Parathyroid adenoma (tissue), 2 donors: Measurements from ENCODE around the gene BCDIN3D.

ENCODE experiments used
- H2AFZ ChIP-seq: fragments of 300-600 bp; sonication (generic); one replicate; pipeline ENCODE4 v1.7.0; 2017; ENCODE audit warnings: antibody characterized with exemption, mild to moderate bottlenecking
- H3K27ac ChIP-seq: fragments of 300-600 bp; sonication (generic); one replicate; pipeline ENCODE4 v1.7.0; 2017
- H3K27me3 ChIP-seq: fragments of 300-600 bp; sonication (generic); one replicate; pipeline ENCODE4 v1.7.0; 2017; ENCODE audit warnings: low read length; ENCODE audit not compliant: control insufficient read depth, insufficient read depth
- H3K36me3 ChIP-seq: fragments of 300-600 bp; sonication (generic); one replicate; pipeline ENCODE4 v1.7.0; 2017; ENCODE audit warnings: low read length; ENCODE audit not compliant: control insufficient read depth, insufficient read depth
- H3K4me1 ChIP-seq: fragments of 300-600 bp; sonication (generic); one replicate; pipeline ENCODE4 v1.7.0; 2017; ENCODE audit warnings: control low read depth
- H3K4me2 ChIP-seq: fragments of 300-600 bp; sonication (generic); one replicate; pipeline ENCODE4 v1.7.0; 2017; ENCODE audit warnings: low read length
- H3K4me3 ChIP-seq: fragments of 300-600 bp; sonication (generic); one replicate; pipeline ENCODE4 v1.7.0; 2017; ENCODE audit warnings: low read depth, low read length
- H3K79me2 ChIP-seq: fragments of 300-600 bp; sonication (generic); one replicate; pipeline ENCODE4 v1.7.0; 2017; ENCODE audit warnings: control low read depth
- H3K9ac ChIP-seq: fragments of 300-600 bp; sonication (generic); one replicate; pipeline ENCODE4 v1.7.0; 2017; ENCODE audit warnings: mild to moderate bottlenecking
- H3K9me3 ChIP-seq: fragments of 300-600 bp; sonication (generic); one replicate; pipeline ENCODE4 v1.7.0; 2017; ENCODE audit warnings: low read length; ENCODE audit not compliant: control insufficient read depth
- TF ChIP-seq, protein P1 (sequence below): fragments of 300-600 bp; sonication (generic); IDR thresholded peaks from one replicate; pipeline ENCODE4 v1.7.0; 2017; ENCODE audit warnings: antibody characterized with exemption, mild to moderate bottlenecking
- donor health status: primary hyperparathyroidism.

BCDIN3D gene

DNA sequence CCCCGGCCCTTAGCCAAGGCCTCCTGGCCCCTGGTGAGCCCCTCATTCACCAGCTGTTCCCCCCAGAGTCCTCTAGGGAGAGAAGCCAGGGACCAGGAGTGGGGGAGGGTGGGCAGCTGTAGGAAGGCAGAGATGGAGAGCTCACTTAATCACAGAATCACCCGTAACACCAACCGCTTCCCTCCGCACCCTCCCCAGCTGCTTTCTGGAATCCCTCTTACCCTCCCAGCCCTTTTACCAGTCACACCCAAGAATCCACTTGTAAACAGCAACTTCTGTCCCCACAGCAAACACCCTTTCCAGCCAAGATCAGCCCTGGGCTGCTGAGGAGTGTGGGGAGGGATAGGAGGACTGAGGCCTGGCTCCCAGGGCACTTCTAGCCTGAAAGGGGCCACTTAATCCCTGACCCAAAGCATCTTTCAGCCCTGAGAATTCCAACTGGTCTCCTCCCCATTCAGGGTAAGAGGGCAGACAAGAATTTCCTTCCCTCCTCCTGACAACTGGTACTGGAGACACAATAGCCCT lies 33.5 kb downstream of the BCDIN3D start:
- Histone ChIP-seq H2AFZ (no peak overlapping the region), H3K27ac (peak overlapping the region; percentile 42), H3K9me3 (no peaks in the 10 kb centered on the region), H3K36me3 (no peaks in the 10 kb centered on the region), H3K27me3 (no peaks in the 10 kb centered on the region), H3K4me2 (no peak overlapping the region), H3K79me2 (peaks cover 18% of the 10 kb centered on the region), H3K9ac (no peak overlapping the region), H3K4me1 (no peaks in the 10 kb centered on the region), H3K4me3 (no peak overlapping the region)
- TF ChIP-seq, protein P1, sequence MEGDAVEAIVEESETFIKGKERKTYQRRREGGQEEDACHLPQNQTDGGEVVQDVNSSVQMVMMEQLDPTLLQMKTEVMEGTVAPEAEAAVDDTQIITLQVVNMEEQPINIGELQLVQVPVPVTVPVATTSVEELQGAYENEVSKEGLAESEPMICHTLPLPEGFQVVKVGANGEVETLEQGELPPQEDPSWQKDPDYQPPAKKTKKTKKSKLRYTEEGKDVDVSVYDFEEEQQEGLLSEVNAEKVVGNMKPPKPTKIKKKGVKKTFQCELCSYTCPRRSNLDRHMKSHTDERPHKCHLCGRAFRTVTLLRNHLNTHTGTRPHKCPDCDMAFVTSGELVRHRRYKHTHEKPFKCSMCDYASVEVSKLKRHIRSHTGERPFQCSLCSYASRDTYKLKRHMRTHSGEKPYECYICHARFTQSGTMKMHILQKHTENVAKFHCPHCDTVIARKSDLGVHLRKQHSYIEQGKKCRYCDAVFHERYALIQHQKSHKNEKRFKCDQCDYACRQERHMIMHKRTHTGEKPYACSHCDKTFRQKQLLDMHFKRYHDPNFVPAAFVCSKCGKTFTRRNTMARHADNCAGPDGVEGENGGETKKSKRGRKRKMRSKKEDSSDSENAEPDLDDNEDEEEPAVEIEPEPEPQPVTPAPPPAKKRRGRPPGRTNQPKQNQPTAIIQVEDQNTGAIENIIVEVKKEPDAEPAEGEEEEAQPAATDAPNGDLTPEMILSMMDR = no peak

DNA sequence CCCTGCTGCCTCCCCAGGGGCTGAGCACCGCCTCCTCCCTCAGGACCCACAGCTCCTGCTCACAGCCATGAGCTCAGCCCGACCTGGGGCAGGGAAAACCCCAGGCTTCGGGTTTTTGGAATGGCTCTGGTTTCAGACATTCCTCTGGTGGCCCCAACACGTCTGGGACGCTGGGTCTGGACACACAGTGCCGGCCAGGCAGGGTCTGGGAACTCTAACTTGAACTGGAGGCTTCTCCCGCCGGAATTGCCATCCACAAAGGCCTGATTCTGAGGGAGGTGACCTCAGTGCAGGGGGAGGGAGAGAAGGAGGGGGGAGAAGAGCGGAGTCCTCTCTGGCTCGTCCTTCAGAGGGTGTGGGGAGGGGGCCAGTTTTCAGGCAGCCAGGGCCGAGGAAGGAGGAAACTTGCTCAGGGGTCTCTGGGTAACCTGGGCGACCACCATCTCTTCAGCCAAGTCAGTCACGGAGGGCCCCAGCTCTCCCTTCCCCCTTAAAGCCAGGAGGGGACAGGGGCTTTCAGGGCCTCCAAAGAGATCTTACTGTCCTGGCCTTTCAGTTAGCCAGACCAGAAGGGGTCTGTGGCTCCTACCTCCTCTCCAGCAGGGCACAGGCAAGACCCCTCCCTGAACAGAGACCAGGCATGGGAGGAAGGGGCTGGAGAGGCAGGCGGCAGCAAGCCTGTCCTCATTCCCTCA lies 34.1 kb downstream of the BCDIN3D start:
- H3K36me3 ChIP-seq = no peaks in the 10 kb centered on the region
- H3K9me3 ChIP-seq = no peaks in the 10 kb centered on the region
- no peak overlapping the region for H3K4me3 ChIP-seq
- H2AFZ ChIP-seq = no peak overlapping the region
- H3K4me1 ChIP-seq = no peaks in the 10 kb centered on the region
- H3K27me3 ChIP-seq = no peaks in the 10 kb centered on the region
- H3K4me2 ChIP-seq = no peak overlapping the region
- TF ChIP-seq, protein P1 = no peak
- H3K9ac ChIP-seq = no peak overlapping the region
- peak overlapping the region; percentile 42 for H3K27ac ChIP-seq
- H3K79me2 ChIP-seq = peaks cover 20% of the 10 kb centered on the region

DNA sequence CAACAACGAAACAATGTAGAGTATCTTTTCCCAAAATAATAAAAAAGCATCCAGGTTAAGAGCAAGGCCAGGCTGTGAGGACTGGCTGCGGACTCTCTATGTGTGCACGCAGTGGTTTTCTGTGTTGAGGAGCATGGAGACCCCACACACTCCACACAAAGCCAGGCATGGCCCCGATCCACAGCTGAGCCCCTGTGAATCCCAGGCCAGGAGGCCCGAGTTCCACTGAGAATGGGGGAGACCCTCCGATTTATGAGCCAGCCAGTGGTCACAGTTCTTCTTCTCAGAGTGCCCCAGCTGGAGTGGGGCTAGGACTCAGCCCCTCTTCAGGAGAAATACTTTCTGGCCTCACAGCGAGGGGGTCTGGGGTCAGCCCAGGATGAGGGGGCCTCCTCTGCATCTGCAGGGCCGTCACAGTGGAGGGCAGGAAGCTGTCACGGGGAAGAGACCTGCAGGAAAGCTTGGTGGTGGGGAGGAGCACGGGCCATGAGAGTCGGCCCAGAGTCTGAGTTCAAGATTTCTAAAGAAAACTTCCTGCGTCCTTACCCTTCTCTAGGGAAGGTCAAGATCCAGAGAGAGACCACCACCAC lies 34.8 kb downstream of the BCDIN3D start:
- H3K4me2 ChIP-seq = no peak overlapping the region
- no peak overlapping the region for H3K9ac ChIP-seq

DNA sequence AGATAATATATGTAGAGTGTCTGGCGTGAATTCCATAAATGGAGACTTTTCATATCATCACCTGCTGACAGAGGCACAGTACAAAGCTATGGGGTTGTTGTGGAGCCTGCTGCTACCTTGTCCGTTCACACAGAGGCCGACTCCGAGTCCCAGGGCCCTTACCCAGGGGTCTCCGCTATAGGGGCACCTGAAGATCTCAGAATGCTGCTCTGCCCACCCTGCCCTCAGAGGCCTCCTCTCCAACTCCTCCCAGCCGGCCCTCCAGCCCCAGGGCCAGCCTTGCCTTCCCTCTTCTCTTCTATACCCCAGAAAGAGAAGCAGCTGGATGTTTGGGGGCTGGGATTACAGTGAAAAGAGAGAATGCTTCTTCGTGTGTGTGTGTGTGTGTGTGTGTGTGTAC lies 36.0 kb downstream of the BCDIN3D start:
- Histone ChIP-seq H3K4me2 (no peak overlapping the region), H3K27ac (no peak overlapping the region), H3K4me1 (no peaks in the 10 kb centered on the region), H3K27me3 (no peaks in the 10 kb centered on the region), H3K4me3 (no peak overlapping the region), H2AFZ (no peak overlapping the region), H3K9ac (no peak overlapping the region), H3K79me2 (peaks cover 16% of the 10 kb centered on the region), H3K36me3 (no peaks in the 10 kb centered on the region), H3K9me3 (no peaks in the 10 kb centered on the region)
- TF ChIP-seq, protein P1 = no peak

More for the DNA sequence above, 34.8 kb downstream of the BCDIN3D start:
- no peaks in the 10 kb centered on the region for H3K9me3 ChIP-seq
- no peaks in the 10 kb centered on the region for H3K36me3 ChIP-seq
- no peaks in the 10 kb centered on the region for H3K27me3 ChIP-seq
- peaks cover 22% of the 10 kb centered on the region for H3K79me2 ChIP-seq
- no peak overlapping the region for H3K27ac ChIP-seq
- H2AFZ ChIP-seq = no peak overlapping the region
- TF ChIP-seq, protein P1 = no peak
- H3K4me3 ChIP-seq = no peak overlapping the region
- H3K4me1 ChIP-seq = no peaks in the 10 kb centered on the region
